Right atrium auricular region (tissue), 2 donors: ENCODE data around the gene SIGLEC12. TPM values are rescaled to one million over a fixed set of nuclear protein-coding genes. Genes with fewer than 3 reads are reported as not detected.

Experiments used
- DNase-seq: peaks from one replicate; pipeline ENCODE4 v3.0.0-alpha.2; 2019; ENCODE audit warnings: low spot score
- H3K27ac ChIP-seq, 2 donors: fragments of 200-600 bp; sonication (generic); 1 replicate in 1 of 2; 2 replicates in 1 of 2; pipeline ENCODE4 v1.5.1; 2016 to 2019
- H3K27me3 ChIP-seq, 2 donors: fragments of 200-600 bp; sonication (generic); one replicate each; pipeline versions ENCODE4 v1.5.1 to v1.6.0; 2017 to 2019
- H3K36me3 ChIP-seq: fragments of 200-600 bp; sonication (generic); one replicate; pipeline ENCODE4 v1.5.1; 2016
- H3K4me1 ChIP-seq, 2 donors: fragments of 200-600 bp; sonication (generic); one replicate each; pipeline versions ENCODE4 v1.5.1 to v1.6.0; 2017 to 2019
- H3K4me3 ChIP-seq, 2 donors: fragments of 200-600 bp; sonication (generic); 1 replicate in 1 of 2; 2 replicates in 1 of 2; pipeline ENCODE4 v1.5.1; 2017 to 2019; ENCODE audit warnings: mild to moderate bottlenecking in 1 of 2, moderate library complexity in 1 of 2
- H3K9me3 ChIP-seq, 2 donors: fragments of 200-600 bp; sonication (generic); one replicate each; pipeline ENCODE4 v1.5.1; 2019
- total RNA-seq, 2 donors: library from RNA; depleted of rRNA; stranded (reverse); fragments of >200 nt; gene quantifications; one replicate each; pipeline ENCODE4 v1.1.0, GENCODE V29; 2016
- TF ChIP-seq, protein P1 (sequence below), 2 donors: fragments of 200-600 bp; sonication (generic); IDR thresholded peaks; one replicate each; pipeline ENCODE4 v1.5.1; 2019; ENCODE audit warnings: antibody characterized with exemption in 2 of 2

SIGLEC12 gene
- total RNA-seq, 2 donors from 2014 or later = not detected

GRCh38 chr19:51476164-51476563 lies 25.4 kb downstream of the SIGLEC12 start:
- no peak for DNase-seq
- no peaks in the 10 kb centered on the region for H3K27me3 ChIP-seq

DNA sequence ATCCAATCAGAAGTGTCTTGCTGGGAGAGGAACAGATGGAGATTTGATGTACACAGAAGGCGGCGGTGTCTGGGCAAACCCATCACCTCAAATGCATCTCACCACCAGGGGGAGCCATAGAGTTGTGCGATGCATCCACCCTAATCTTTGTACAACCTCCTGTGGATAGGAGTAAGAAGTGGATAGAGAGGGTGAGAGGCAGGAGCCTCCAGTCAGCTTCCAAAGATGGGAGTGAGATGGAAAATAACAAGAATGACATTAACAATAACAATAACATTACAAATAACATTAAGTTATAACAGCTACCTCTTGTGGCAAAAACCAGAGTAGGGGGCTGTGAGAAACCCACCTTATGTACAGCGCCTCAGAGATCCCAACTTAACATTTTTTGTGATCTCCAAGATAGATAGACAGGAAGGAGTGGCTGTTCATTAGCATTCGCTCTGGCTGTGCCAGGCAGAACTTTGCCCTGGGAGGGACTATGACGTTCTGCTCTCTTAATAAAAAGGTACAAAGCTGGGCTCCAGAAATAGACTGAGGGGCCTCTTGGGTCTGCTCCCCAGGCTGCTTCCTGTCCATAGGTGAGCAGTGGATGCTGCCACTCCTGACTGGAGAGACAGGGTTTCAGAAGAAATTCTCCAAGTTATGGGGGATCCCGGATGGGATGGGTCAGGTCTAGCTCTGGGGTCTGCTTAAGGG lies 28.4 kb downstream of the SIGLEC12 start:
- DNase-seq = peak; percentile 89

More at GRCh38 chr19:51476164-51476563, 25.4 kb downstream of the SIGLEC12 start:
- H3K4me3 ChIP-seq = no peak overlapping the region
- TF ChIP-seq, protein P1, sequence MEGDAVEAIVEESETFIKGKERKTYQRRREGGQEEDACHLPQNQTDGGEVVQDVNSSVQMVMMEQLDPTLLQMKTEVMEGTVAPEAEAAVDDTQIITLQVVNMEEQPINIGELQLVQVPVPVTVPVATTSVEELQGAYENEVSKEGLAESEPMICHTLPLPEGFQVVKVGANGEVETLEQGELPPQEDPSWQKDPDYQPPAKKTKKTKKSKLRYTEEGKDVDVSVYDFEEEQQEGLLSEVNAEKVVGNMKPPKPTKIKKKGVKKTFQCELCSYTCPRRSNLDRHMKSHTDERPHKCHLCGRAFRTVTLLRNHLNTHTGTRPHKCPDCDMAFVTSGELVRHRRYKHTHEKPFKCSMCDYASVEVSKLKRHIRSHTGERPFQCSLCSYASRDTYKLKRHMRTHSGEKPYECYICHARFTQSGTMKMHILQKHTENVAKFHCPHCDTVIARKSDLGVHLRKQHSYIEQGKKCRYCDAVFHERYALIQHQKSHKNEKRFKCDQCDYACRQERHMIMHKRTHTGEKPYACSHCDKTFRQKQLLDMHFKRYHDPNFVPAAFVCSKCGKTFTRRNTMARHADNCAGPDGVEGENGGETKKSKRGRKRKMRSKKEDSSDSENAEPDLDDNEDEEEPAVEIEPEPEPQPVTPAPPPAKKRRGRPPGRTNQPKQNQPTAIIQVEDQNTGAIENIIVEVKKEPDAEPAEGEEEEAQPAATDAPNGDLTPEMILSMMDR (IDR thresholded peaks at IDR 0.05) = no peak
- no peaks in the 10 kb centered on the region for H3K9me3 ChIP-seq
- H3K4me1 ChIP-seq = no peaks in the 10 kb centered on the region
- H3K36me3 ChIP-seq = no peaks in the 10 kb centered on the region
- H3K27ac ChIP-seq = no peak overlapping the region

GRCh38 chr19:51472607-51473006 lies 29.0 kb downstream of the SIGLEC12 start:
- TF ChIP-seq, protein P1 (IDR thresholded peaks at IDR 0.05) = no peak
- Histone ChIP-seq H3K4me3 (no peak overlapping the region), H3K36me3 (no peaks in the 10 kb centered on the region), H3K27ac (no peak overlapping the region), H3K4me1 (no peaks in the 10 kb centered on the region), H3K27me3 (no peaks in the 10 kb centered on the region), H3K9me3 (no peaks in the 10 kb centered on the region)
- no peak for DNase-seq

More for the DNA sequence above, 28.4 kb downstream of the SIGLEC12 start:
- Histone ChIP-seq H3K27me3 (no peaks in the 10 kb centered on the region), H3K36me3 (no peaks in the 10 kb centered on the region), H3K9me3 (no peaks in the 10 kb centered on the region), H3K4me1 (no peaks in the 10 kb centered on the region), H3K27ac (no peak overlapping the region), H3K4me3 (no peak overlapping the region)
- TF ChIP-seq, protein P1 (IDR thresholded peaks at IDR 0.05) = peak; percentile 68 to 90

DNA sequence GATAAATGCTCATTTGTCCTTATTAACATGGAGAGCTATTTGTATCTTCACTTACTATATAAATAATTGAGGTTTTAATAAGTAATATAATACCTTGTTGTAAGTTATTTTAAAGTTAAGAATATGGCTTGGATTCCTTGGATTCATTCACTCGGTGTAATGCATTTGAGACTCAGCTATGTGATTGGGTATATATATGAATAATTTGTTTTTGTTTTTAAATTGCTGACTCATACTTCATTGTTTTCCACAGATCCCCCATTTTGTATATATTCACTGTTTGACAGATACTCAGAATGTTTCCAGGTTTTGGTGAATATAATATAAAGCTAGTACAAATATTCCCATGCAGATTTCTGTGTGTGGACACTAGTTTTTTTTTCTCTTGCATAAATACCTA lies 30.1 kb downstream of the SIGLEC12 start:
- H3K4me1 ChIP-seq = no peaks in the 10 kb centered on the region
- no peaks in the 10 kb centered on the region for H3K9me3 ChIP-seq
- H3K27me3 ChIP-seq = no peaks in the 10 kb centered on the region
- no peak for DNase-seq
- TF ChIP-seq, protein P1 (IDR thresholded peaks at IDR 0.05) = no peak
- no peak overlapping the region for H3K27ac ChIP-seq
- no peak overlapping the region for H3K4me3 ChIP-seq
- no peaks in the 10 kb centered on the region for H3K36me3 ChIP-seq

DNA sequence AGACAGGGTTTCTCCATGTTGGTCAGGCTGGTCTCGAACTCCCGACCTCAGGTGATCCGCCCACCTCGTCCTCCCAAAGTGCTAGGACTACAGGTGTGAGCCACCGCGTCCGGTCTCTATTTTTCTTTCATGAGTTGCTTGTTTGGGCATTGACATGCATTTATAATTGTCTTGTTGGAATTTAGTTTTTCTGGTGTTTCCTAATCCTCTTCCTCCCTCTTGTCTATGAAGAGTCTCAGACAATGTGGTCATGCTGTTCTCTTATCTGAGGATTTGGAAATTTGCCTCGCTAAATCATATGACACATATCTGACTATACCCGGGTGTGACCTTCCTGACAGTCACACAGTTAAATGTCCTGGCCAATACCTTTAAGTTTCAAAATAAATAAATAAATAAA lies 30.6 kb downstream of the SIGLEC12 start:
- Histone ChIP-seq H3K27ac (no peak overlapping the region), H3K4me1 (no peaks in the 10 kb centered on the region), H3K27me3 (no peaks in the 10 kb centered on the region), H3K36me3 (no peaks in the 10 kb centered on the region), H3K4me3 (no peak overlapping the region), H3K9me3 (no peaks in the 10 kb centered on the region)
- TF ChIP-seq, protein P1 (IDR thresholded peaks at IDR 0.05) = no peak
- DNase-seq = no peak

- Histone ChIP-seq H3K36me3 (no peaks in the 10 kb centered on the region), H3K4me3 (no peak overlapping the region), H3K9me3 (no peaks in the 10 kb centered on the region), H3K27me3 (no peaks in the 10 kb centered on the region), H3K27ac (no peak overlapping the region), H3K4me1 (no peaks in the 10 kb centered on the region)
- TF ChIP-seq, protein P1 (IDR thresholded peaks at IDR 0.05) = no peak
- DNase-seq = no peak
Observed at GRCh38 chr19:51469629-51470028, 32.0 kb downstream of the SIGLEC12 start.
